ENCODE data around the gene BTD.

BTD gene

DNA sequence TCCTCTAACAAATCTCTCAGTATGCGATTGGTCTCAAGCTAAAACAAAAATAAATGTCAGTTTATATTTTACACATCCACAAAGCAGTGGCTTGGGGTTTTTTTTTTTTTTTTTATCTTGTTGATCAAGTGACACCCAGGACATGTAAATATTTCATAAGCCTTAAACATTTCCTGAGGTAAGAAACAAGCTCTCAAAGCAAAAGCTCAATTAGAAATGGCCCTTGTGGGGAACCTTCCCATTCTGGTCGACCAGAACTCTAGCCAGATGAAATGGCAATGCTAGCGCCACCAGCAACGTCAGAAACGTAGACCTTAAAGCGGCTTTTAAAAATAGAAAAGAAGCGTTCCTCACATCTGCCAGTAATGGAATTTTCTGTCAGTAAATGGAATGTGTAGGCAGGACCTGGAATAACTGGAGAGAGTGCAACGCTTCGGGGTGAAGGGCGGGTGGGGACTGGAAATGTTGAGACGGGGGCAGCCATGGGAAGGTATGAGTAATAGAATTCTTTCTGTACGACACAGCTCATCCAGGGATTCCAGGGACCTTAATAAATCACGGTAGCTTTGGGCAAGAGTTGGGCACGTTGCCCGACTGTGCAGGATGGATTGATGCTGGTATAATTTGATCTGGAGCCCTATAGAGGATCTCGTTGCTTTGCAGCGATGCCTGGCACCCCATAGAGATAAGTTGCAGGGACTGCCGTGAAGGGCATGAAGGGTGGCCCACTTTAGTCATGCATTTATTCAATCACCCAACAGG is 44.4 kb downstream of the BTD start:
- no peaks in the 10 kb centered on the region for H3K9me3 ChIP-seq (ENCODE audit: insufficient read depth, low read length)
- H3K27me3 ChIP-seq (ENCODE audit: low read length): no peaks in the 10 kb centered on the region
- no peaks in the 10 kb centered on the region for H3K9me2 ChIP-seq (replicated peaks; ENCODE audit: insufficient read depth, low read length)
- no peaks in the 10 kb centered on the region for H3K79me2 ChIP-seq (ENCODE audit: insufficient read depth, low read length)
- H3F3A ChIP-seq (ENCODE audit: insufficient read depth): no peaks in the 10 kb centered on the region
- no peak overlapping the region for H3K4me3 ChIP-seq (ENCODE audit: insufficient read depth, low read length, poor library complexity, severe bottlenecking)
- H2AFZ ChIP-seq (ENCODE audit: low read depth, low read length, severe bottlenecking): no peak overlapping the region
- no peaks in the 10 kb centered on the region for H4K20me1 ChIP-seq (ENCODE audit: low read depth, low read length)
- H3K36me3 ChIP-seq (ENCODE audit: low read length): no peaks in the 10 kb centered on the region
- no peak overlapping the region for H3K9ac ChIP-seq (ENCODE audit: low read length)
- TF ChIP-seq, protein P1, sequence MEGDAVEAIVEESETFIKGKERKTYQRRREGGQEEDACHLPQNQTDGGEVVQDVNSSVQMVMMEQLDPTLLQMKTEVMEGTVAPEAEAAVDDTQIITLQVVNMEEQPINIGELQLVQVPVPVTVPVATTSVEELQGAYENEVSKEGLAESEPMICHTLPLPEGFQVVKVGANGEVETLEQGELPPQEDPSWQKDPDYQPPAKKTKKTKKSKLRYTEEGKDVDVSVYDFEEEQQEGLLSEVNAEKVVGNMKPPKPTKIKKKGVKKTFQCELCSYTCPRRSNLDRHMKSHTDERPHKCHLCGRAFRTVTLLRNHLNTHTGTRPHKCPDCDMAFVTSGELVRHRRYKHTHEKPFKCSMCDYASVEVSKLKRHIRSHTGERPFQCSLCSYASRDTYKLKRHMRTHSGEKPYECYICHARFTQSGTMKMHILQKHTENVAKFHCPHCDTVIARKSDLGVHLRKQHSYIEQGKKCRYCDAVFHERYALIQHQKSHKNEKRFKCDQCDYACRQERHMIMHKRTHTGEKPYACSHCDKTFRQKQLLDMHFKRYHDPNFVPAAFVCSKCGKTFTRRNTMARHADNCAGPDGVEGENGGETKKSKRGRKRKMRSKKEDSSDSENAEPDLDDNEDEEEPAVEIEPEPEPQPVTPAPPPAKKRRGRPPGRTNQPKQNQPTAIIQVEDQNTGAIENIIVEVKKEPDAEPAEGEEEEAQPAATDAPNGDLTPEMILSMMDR (IDR thresholded peaks at IDR 0.05; ENCODE audit: insufficient read depth, low read length, poor library complexity, severe bottlenecking): no peak
- TF ChIP-seq EZH2phosphoT487 (conservative IDR thresholded peaks at IDR 0.05; ENCODE audit: low read length): no peak
- H3K4me2 ChIP-seq (ENCODE audit: low read depth, low read length, poor library complexity, severe bottlenecking): no peak overlapping the region
- H3K27ac ChIP-seq (ENCODE audit: low read depth, low read length): no peak overlapping the region

DNA sequence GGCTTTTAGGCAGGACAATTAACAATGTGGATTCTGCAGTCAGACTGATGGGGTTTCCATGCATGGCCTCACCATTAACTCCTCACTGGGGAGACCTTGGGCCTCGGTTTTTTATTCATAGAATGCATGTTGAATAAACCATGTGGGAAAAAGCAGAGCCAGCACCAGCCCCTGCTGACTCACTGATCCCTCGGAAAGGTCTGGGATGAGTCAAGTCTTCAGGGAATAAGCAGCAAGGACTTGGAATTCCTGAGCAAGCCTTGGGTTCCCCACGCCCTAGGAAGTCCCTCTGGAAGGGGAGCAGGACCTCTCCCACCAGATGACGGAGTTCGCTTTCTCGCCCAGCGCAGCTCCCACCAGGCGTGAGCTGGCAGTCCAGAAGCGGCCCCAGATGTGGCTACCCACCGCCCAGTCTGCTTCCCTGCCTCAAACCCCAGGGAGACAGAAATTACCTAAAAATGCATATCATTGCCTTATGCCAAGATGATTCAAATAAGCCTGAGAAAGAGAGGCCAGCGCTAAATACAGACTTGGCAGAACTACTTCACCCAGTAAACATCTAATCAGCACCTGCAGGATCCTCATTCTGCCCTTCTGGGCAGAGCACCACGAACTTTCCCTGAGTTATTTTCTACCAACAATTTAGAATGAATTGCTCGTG is 45.4 kb downstream of the BTD start:
- no peak for TF ChIP-seq EZH2phosphoT487 (conservative IDR thresholded peaks at IDR 0.05; ENCODE audit: low read length)
- TF ChIP-seq, protein P1 (IDR thresholded peaks at IDR 0.05; ENCODE audit: insufficient read depth, low read length, poor library complexity, severe bottlenecking): no peak
- Histone ChIP-seq H3K9me2 (replicated peaks; ENCODE audit: insufficient read depth, low read length) (no peaks in the 10 kb centered on the region), H3F3A (ENCODE audit: insufficient read depth) (no peaks in the 10 kb centered on the region), H3K4me2 (ENCODE audit: low read depth, low read length, poor library complexity, severe bottlenecking) (peak overlapping the region; percentile 31), H3K36me3 (ENCODE audit: low read length) (no peaks in the 10 kb centered on the region), H2AFZ (ENCODE audit: low read depth, low read length, severe bottlenecking) (no peak overlapping the region), H3K9me3 (ENCODE audit: insufficient read depth, low read length) (no peaks in the 10 kb centered on the region), H3K27ac (ENCODE audit: low read depth, low read length) (no peak overlapping the region; the same call in 1 of the 2 replicates), H3K9ac (ENCODE audit: low read length) (no peak overlapping the region), H3K27me3 (ENCODE audit: low read length) (no peaks in the 10 kb centered on the region), H3K79me2 (ENCODE audit: insufficient read depth, low read length) (no peaks in the 10 kb centered on the region), H3K4me3 (ENCODE audit: insufficient read depth, low read length, poor library complexity, severe bottlenecking) (no peak overlapping the region), H4K20me1 (ENCODE audit: low read depth, low read length) (no peaks in the 10 kb centered on the region)

DNA sequence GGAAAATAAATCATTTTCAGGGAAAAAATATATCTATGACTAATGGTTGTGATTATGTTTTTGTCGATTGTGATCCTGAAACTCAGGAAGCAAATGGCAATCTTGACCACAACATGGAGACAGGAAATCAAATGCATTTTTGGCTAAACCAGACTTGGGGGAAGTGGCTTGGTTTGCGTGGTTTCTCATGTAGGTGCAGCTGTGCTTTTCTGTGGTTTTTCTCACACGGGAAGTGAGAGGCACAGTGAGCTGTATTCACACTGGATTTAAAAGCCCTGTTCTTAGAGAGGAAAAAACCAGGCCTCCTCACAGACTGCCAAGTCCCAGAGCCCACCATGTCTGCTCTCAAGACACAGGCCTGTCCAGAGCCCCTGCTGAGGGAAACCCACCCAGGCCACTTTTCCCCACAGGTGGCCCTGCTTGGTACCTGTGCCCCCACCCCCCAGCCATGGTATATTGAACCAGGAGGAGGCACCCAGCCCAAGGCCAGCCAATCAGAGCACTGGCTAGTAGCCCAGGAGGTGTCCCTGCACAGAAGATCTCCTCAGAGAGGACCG is 46.1 kb downstream of the BTD start:
- no peak overlapping the region for H2AFZ ChIP-seq (ENCODE audit: low read depth, low read length, severe bottlenecking)
- H3K36me3 ChIP-seq (ENCODE audit: low read length): no peaks in the 10 kb centered on the region
- no peaks in the 10 kb centered on the region for H3K27me3 ChIP-seq (ENCODE audit: low read length)
- peak overlapping the region; percentile 31 for H3K4me2 ChIP-seq (ENCODE audit: low read depth, low read length, poor library complexity, severe bottlenecking)
- H3F3A ChIP-seq (ENCODE audit: insufficient read depth): no peaks in the 10 kb centered on the region
- no peak overlapping the region for H3K27ac ChIP-seq (ENCODE audit: low read depth, low read length)
- no peak overlapping the region for H3K4me3 ChIP-seq (ENCODE audit: insufficient read depth, low read length, poor library complexity, severe bottlenecking)
- H3K9me3 ChIP-seq (ENCODE audit: insufficient read depth, low read length): no peaks in the 10 kb centered on the region
- H3K9me2 ChIP-seq (replicated peaks; ENCODE audit: insufficient read depth, low read length): no peaks in the 10 kb centered on the region
- TF ChIP-seq EZH2phosphoT487 (conservative IDR thresholded peaks at IDR 0.05; ENCODE audit: low read length): no peak
- TF ChIP-seq, protein P1 (IDR thresholded peaks at IDR 0.05; ENCODE audit: insufficient read depth, low read length, poor library complexity, severe bottlenecking): no peak
- H4K20me1 ChIP-seq (ENCODE audit: low read depth, low read length): no peaks in the 10 kb centered on the region
- H3K9ac ChIP-seq (ENCODE audit: low read length): no peak overlapping the region
- no peaks in the 10 kb centered on the region for H3K79me2 ChIP-seq (ENCODE audit: insufficient read depth, low read length)
